ENCODE measurements around the gene LRFN4. TPM values are rescaled to one million over a fixed set of nuclear protein-coding genes. Genes with fewer than 3 reads are reported as not detected.

LRFN4 gene
- total and polyA plus RNA-seq, 2 of the 13 experiments (the other 11 are each of a cell fraction or from before 2014, with no cell fraction given) = 1.3 to 6.8 TPM

GRCh38 chr11:66868726-66869566, 12.1 kb downstream of the LRFN4 start (continued):
- TF ChIP-seq MLXIP (CRISPR knock-in tag; IDR thresholded peaks at IDR 0.05; ENCODE audit: borderline replicate concordance) (no peak), ZNF441 (CRISPR knock-in tag; IDR thresholded peaks at IDR 0.05; ENCODE audit: borderline replicate concordance) (no peak), ZBTB7B (CRISPR knock-in tag; IDR thresholded peaks at IDR 0.05) (peak; percentile 60; the same call in 1 of the 2 replicates), TEAD2 (CRISPR knock-in tag; IDR thresholded peaks at IDR 0.05) (no peak), NR2F1 (CRISPR knock-in tag; IDR thresholded peaks at IDR 0.05) (no peak), RAD21 (CRISPR knock-in tag; IDR thresholded peaks at IDR 0.05) (peak; percentile 59), AGO2 (optimal IDR thresholded peaks at IDR 0.05; ENCODE audit: low read depth, low read length) (peak; percentile 57), ZKSCAN8 (CRISPR knock-in tag; IDR thresholded peaks at IDR 0.05; ENCODE audit: borderline replicate concordance) (no peak), NBN (conservative IDR thresholded peaks at IDR 0.05) (no peak), SALL1 (CRISPR knock-in tag; IDR thresholded peaks at IDR 0.05) (peak; percentile 39; the same call in 1 of the 2 replicates), ZNF883 (CRISPR knock-in tag; IDR thresholded peaks at IDR 0.05; ENCODE audit: not compliant biosample characterization) (no peak), CBX5 (CRISPR knock-in tag; IDR thresholded peaks at IDR 0.05; ENCODE audit: borderline replicate concordance) (no peak), STAG1 (CRISPR knock-in tag; IDR thresholded peaks at IDR 0.05) (peak; percentile 53), ZNF619 (CRISPR knock-in tag; IDR thresholded peaks at IDR 0.05) (no peak), PATZ1 (CRISPR knock-in tag; IDR thresholded peaks at IDR 0.05) (peak; percentile 65)
- TF ChIP-seq, protein P1, sequence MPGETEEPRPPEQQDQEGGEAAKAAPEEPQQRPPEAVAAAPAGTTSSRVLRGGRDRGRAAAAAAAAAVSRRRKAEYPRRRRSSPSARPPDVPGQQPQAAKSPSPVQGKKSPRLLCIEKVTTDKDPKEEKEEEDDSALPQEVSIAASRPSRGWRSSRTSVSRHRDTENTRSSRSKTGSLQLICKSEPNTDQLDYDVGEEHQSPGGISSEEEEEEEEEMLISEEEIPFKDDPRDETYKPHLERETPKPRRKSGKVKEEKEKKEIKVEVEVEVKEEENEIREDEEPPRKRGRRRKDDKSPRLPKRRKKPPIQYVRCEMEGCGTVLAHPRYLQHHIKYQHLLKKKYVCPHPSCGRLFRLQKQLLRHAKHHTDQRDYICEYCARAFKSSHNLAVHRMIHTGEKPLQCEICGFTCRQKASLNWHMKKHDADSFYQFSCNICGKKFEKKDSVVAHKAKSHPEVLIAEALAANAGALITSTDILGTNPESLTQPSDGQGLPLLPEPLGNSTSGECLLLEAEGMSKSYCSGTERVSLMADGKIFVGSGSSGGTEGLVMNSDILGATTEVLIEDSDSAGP (CRISPR knock-in tag; IDR thresholded peaks at IDR 0.05; ENCODE audit: borderline replicate concordance) = peak; percentile 40; the same call in 1 of the 2 replicates
- TF ChIP-seq, protein P2, sequence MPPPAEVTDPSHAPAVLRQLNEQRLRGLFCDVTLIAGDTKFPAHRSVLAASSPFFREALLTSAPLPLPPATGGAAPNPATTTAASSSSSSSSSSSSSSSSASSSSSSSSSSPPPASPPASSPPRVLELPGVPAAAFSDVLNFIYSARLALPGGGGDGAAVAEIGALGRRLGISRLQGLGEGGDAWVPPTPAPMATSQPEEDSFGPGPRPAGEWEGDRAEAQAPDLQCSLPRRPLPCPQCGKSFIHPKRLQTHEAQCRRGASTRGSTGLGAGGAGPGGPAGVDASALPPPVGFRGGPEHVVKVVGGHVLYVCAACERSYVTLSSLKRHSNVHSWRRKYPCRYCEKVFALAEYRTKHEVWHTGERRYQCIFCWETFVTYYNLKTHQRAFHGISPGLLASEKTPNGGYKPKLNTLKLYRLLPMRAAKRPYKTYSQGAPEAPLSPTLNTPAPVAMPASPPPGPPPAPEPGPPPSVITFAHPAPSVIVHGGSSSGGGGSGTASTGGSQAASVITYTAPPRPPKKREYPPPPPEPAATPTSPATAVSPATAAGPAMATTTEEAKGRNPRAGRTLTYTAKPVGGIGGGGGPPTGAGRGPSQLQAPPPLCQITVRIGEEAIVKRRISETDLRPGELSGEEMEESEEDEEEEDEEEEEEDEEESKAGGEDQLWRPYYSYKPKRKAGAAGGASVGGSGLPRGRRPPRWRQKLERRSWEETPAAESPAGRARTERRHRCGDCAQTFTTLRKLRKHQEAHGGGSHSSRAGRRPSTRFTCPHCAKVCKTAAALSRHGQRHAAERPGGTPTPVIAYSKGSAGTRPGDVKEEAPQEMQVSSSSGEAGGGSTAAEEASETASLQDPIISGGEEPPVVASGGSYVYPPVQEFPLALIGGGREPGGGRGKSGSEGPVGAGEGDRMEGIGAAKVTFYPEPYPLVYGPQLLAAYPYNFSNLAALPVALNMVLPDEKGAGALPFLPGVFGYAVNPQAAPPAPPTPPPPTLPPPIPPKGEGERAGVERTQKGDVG (CRISPR knock-in tag; IDR thresholded peaks at IDR 0.05; ENCODE audit: borderline replicate concordance) = no peak
- TF ChIP-seq, protein P3, sequence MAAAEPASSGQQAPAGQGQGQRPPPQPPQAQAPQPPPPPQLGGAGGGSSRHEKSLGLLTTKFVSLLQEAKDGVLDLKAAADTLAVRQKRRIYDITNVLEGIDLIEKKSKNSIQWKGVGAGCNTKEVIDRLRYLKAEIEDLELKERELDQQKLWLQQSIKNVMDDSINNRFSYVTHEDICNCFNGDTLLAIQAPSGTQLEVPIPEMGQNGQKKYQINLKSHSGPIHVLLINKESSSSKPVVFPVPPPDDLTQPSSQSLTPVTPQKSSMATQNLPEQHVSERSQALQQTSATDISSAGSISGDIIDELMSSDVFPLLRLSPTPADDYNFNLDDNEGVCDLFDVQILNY (CRISPR knock-in tag; conservative IDR thresholded peaks at IDR 0.05) = no peak
